Stimulated activated CD8-positive, alpha-beta memory T cell treated with anti-CD3 and anti-CD28 coated beads, Interleukin-7, amount 100 ng/mL, for 48 hours (primary cell): Measurements from ENCODE around the gene ZNF383.
"Not testable (repeated sequence)": the region's sequence is repeated elsewhere in the genome, so short reads cannot be mapped to it uniquely, and the experiment has no call there.

Source experiments
- DNase-seq, 2 donors: peaks; one replicate each; pipeline ENCODE4 v3.0.0-alpha.2; 2020; ENCODE audit warnings: low read depth in 1 of 2; ENCODE audit errors: extremely low read depth in 1 of 2

The ZNF383 gene

DNA sequence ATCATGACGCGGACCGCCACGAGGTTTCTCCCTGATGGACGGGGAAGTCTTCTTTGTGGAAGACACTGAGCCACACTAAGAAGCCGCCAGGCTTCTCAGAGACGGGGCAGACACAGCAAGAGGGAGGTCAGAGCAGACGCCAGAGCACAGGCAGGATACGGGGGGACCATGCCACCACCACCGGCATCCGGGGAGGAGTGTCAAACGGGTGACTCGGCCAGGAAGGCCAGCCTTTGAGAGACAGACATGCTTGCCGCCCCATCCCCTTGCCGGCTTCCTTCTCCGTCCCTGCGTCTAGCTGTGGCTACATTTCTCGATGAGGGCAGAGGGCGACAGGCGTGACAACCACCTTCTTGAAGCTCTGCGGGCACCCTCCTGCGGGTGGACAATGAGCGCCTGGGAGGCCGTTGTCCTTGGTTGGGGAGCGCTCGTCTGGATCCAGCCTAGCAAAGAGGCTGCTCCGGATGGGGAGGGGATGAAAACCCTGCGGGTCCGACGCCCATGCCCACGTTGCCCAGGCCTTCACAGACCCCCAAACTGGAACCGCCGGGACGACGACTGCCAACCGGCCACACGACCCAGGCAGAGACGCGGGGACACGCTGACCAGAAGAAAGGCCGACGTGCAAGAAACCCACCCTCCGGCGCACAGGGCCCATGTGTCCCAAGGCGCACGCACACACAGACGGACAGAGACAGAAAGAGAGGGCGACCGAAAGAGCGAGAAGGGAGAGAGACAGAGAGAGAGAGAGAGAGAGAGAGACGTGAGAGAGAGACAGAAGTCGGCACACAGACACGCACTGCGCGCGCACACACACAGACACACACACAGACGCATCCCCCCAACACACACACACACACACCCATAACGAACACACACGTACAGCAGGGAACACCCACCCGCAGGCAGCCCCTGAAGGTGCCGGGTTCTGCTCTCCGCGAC is 75.3 kb downstream of the ZNF383 start:
- not testable (repeated sequence) for DNase-seq

DNA sequence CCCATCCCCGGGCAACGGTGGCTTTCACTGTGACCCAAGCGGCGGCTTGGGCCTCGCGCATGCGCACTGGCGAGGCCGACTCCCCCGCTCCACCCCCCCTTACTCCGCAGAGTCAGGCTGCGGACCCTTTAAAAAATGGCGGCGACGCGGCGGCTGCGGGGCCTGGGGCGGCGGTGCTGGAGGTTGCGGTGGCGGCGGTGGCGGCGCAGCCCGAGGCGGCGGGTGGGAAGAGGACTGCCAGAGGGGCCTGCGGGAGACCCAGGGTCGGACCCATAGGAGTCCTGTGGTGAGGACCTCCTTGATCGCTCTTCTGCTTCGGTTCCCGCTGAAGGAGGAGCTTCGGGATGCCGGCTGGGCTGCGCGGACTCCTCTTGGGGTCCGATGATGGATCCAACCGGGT is 76.2 kb downstream of the ZNF383 start:
- not testable (repeated sequence) for DNase-seq
